ENCODE data around the gene GIPR. TPM values are rescaled to one million over a fixed set of nuclear protein-coding genes. Genes with fewer than 3 reads are reported as not detected.

The GIPR gene
- polyA plus RNA-seq, 1 donor from 2014 or later, result 6.4 TPM

- H2AFZ ChIP-seq (ENCODE audit: low read depth, low read length), result no peak within 1 kb of the TSS
- no peaks in the 10 kb centered on the region for H3F3A ChIP-seq (ENCODE audit: insufficient read depth, low read length, poor library complexity, severe bottlenecking)
- H3K9me2 ChIP-seq (ENCODE audit: insufficient read depth, low read length), result no peaks in the 10 kb centered on the region
- no peak within 1 kb of the TSS for H3K27ac ChIP-seq (ENCODE audit: low read length)
- H3K4me2 ChIP-seq (ENCODE audit: low read length), result no peak within 1 kb of the TSS
- TF ChIP-seq EP300 (conservative IDR thresholded peaks at IDR 0.05; ENCODE audit: poor library complexity, severe bottlenecking) (no peak), TAF1 (IDR thresholded peaks at IDR 0.05; ENCODE audit: low read depth) (no peak), SMC3 (conservative IDR thresholded peaks at IDR 0.05; ENCODE audit: poor library complexity) (no peak), MXI1 (conservative IDR thresholded peaks at IDR 0.05; ENCODE audit: poor library complexity, severe bottlenecking) (no peak), RAD21 (conservative IDR thresholded peaks at IDR 0.05) (no peak), POLR2AphosphoS5 (IDR thresholded peaks at IDR 0.05) (no peak), REST (IDR thresholded peaks at IDR 0.05; ENCODE audit: borderline replicate concordance) (no peak), CTCF (IDR thresholded peaks at IDR 0.05; ENCODE audit: poor library complexity, severe bottlenecking) (no peak), EZH2 (IDR thresholded peaks at IDR 0.05; ENCODE audit: borderline replicate concordance, insufficient read depth, low read length, poor library complexity, severe bottlenecking) (no peak)
- H3K79me2 ChIP-seq (replicated peaks; ENCODE audit: insufficient read depth, low read length), result no peaks in the 10 kb centered on the region
- H3K4me3 ChIP-seq (ENCODE audit: low read length), result no peak within 1 kb of the TSS
- no peaks in the 10 kb centered on the region for H4K20me1 ChIP-seq (ENCODE audit: insufficient read depth)
- no peaks in the 10 kb centered on the region for H3K36me3 ChIP-seq (ENCODE audit: insufficient read depth, low read length)
- no peak within 1 kb of the TSS for H3K9ac ChIP-seq (ENCODE audit: low read length)
- H3K27me3 ChIP-seq (ENCODE audit: insufficient read depth, low read depth, low read length), result peaks cover 10% of the 10 kb centered on the region
- no peaks in the 10 kb centered on the region for H3K9me3 ChIP-seq (ENCODE audit: low read length)
Observed at GRCh38 chr19:45638930-45639729, 28.9 kb upstream of the GIPR start, which contains the start of gene EML2. EML2 (minus strand) TSS chr19:45639397; CDS start chr19:45639376, 21 bp downstream.

- H3K9me2 ChIP-seq (ENCODE audit: insufficient read depth, low read length), result no peaks in the 10 kb centered on the region
- no peak overlapping the region for H2AFZ ChIP-seq (ENCODE audit: low read depth, low read length)
- no peaks in the 10 kb centered on the region for H3K9me3 ChIP-seq (ENCODE audit: low read length)
- no peaks in the 10 kb centered on the region for H4K20me1 ChIP-seq (ENCODE audit: insufficient read depth)
- no peak overlapping the region for H3K27ac ChIP-seq (ENCODE audit: low read length)
- no peak for TF ChIP-seq CTCF (IDR thresholded peaks at IDR 0.05; ENCODE audit: poor library complexity, severe bottlenecking)
- no peaks in the 10 kb centered on the region for H3K79me2 ChIP-seq (replicated peaks; ENCODE audit: insufficient read depth, low read length)
- H3F3A ChIP-seq (ENCODE audit: insufficient read depth, low read length, poor library complexity, severe bottlenecking), result no peaks in the 10 kb centered on the region
- H3K4me2 ChIP-seq (ENCODE audit: low read length), result no peak overlapping the region
- peaks cover 10% of the 10 kb centered on the region for H3K27me3 ChIP-seq (ENCODE audit: insufficient read depth, low read depth, low read length)
- H3K36me3 ChIP-seq (ENCODE audit: insufficient read depth, low read length), result no peaks in the 10 kb centered on the region
- no peak overlapping the region for H3K4me3 ChIP-seq (ENCODE audit: low read length)
- no peak overlapping the region for H3K9ac ChIP-seq (ENCODE audit: low read length)
Observed at GRCh38 chr19:45640849-45641273, 27.2 kb upstream of the GIPR start.
